BLaER1 (cell line): ENCODE data around the gene CA10.

ENCODE experiments used
- H3K27ac ChIP-seq: shearing (Covaris generic); formaldehyde crosslinking; 2 replicates; pipeline ENCODE4 v1.8.1; 2022
- H3K27me3 ChIP-seq: shearing (Covaris generic); formaldehyde crosslinking; 2 replicates; pipeline ENCODE4 v1.8.1; 2022
- H3K36me3 ChIP-seq: shearing (Covaris generic); formaldehyde crosslinking; 2 replicates; pipeline ENCODE4 v1.8.1; 2022
- H3K4me1 ChIP-seq: shearing (Covaris generic); formaldehyde crosslinking; 2 replicates; pipeline ENCODE4 v1.8.1; 2022
- H3K4me2 ChIP-seq: shearing (Covaris generic); formaldehyde crosslinking; 2 replicates; pipeline ENCODE4 v1.8.1; 2022
- H3K4me3 ChIP-seq: shearing (Covaris generic); formaldehyde crosslinking; 2 replicates; pipeline ENCODE4 v1.8.1; 2022
- H3K9ac ChIP-seq: shearing (Covaris generic); formaldehyde crosslinking; 2 replicates; pipeline ENCODE4 v1.8.1; 2022
- H3K9me3 ChIP-seq: shearing (Covaris generic); formaldehyde crosslinking; 2 replicates; pipeline ENCODE4 v1.8.1; 2022
- H4K20me1 ChIP-seq: shearing (Covaris generic); formaldehyde crosslinking; 2 replicates; pipeline ENCODE4 v1.8.1; 2022
- Cebpa-rat ChIP-seq: shearing (Covaris generic); IDR thresholded peaks from 2 replicates; pipeline ENCODE4 v1.8.1; 2022

The CA10 gene

GRCh38 chr17:52027620-52028295, 130.8 kb downstream of the CA10 start:
- no peak for TF ChIP-seq Cebpa-rat
- Histone ChIP-seq H3K27me3 (no peaks in the 10 kb centered on the region), H3K4me2 (no peak overlapping the region), H3K36me3 (no peaks in the 10 kb centered on the region), H3K9ac (no peak overlapping the region), H3K4me1 (no peaks in the 10 kb centered on the region), H3K4me3 (no peak overlapping the region), H4K20me1 (no peaks in the 10 kb centered on the region), H3K9me3 (no peaks in the 10 kb centered on the region), H3K27ac (no peak overlapping the region)

- H3K4me2 ChIP-seq: no peak overlapping the region
- no peak for TF ChIP-seq Cebpa-rat
- no peak overlapping the region for H3K27ac ChIP-seq
- H3K4me3 ChIP-seq: no peak overlapping the region
- H3K4me1 ChIP-seq: no peaks in the 10 kb centered on the region
- H3K27me3 ChIP-seq: no peaks in the 10 kb centered on the region
- H3K36me3 ChIP-seq: no peaks in the 10 kb centered on the region
- H4K20me1 ChIP-seq: no peaks in the 10 kb centered on the region
- no peaks in the 10 kb centered on the region for H3K9me3 ChIP-seq
- no peak overlapping the region for H3K9ac ChIP-seq
Measured at GRCh38 chr17:52027081-52027480, 131.4 kb downstream of the CA10 start.

GRCh38 chr17:52026075-52026474, 132.4 kb downstream of the CA10 start:
- Histone ChIP-seq H3K27ac (no peak overlapping the region), H4K20me1 (no peaks in the 10 kb centered on the region), H3K27me3 (no peaks in the 10 kb centered on the region), H3K9ac (no peak overlapping the region), H3K9me3 (no peaks in the 10 kb centered on the region), H3K4me1 (no peaks in the 10 kb centered on the region), H3K36me3 (no peaks in the 10 kb centered on the region), H3K4me3 (no peak overlapping the region), H3K4me2 (no peak overlapping the region)
- TF ChIP-seq Cebpa-rat: no peak

- Histone ChIP-seq H4K20me1 (no peaks in the 10 kb centered on the region), H3K27ac (no peak overlapping the region), H3K9ac (no peak overlapping the region), H3K4me1 (no peaks in the 10 kb centered on the region), H3K4me3 (no peak overlapping the region), H3K36me3 (no peaks in the 10 kb centered on the region), H3K9me3 (no peaks in the 10 kb centered on the region), H3K4me2 (no peak overlapping the region), H3K27me3 (no peaks in the 10 kb centered on the region)
- no peak for TF ChIP-seq Cebpa-rat
Measured at GRCh38 chr17:52025236-52025635, 133.3 kb downstream of the CA10 start.

GRCh38 chr17:52024300-52024870, 134.1 kb downstream of the CA10 start:
- H3K36me3 ChIP-seq: no peaks in the 10 kb centered on the region
- H3K9me3 ChIP-seq: no peaks in the 10 kb centered on the region
- H4K20me1 ChIP-seq: no peaks in the 10 kb centered on the region
- H3K9ac ChIP-seq: no peak overlapping the region
- no peak overlapping the region for H3K27ac ChIP-seq
- H3K4me3 ChIP-seq: no peak overlapping the region
- H3K4me1 ChIP-seq: no peaks in the 10 kb centered on the region
- H3K27me3 ChIP-seq: no peaks in the 10 kb centered on the region
- no peak overlapping the region for H3K4me2 ChIP-seq
- no peak for TF ChIP-seq Cebpa-rat

GRCh38 chr17:52011064-52011463, 147.4 kb downstream of the CA10 start:
- no peak overlapping the region for H3K27ac ChIP-seq
- H3K4me1 ChIP-seq: no peaks in the 10 kb centered on the region
- no peaks in the 10 kb centered on the region for H3K36me3 ChIP-seq
- no peaks in the 10 kb centered on the region for H3K9me3 ChIP-seq
- no peak overlapping the region for H3K9ac ChIP-seq
- no peak for TF ChIP-seq Cebpa-rat
- H4K20me1 ChIP-seq: no peaks in the 10 kb centered on the region
- H3K4me3 ChIP-seq: no peak overlapping the region
- H3K4me2 ChIP-seq: no peak overlapping the region
- no peaks in the 10 kb centered on the region for H3K27me3 ChIP-seq

- no peaks in the 10 kb centered on the region for H3K4me1 ChIP-seq
- H4K20me1 ChIP-seq: no peaks in the 10 kb centered on the region
- peak; percentile 33; the same call in 1 of the 2 replicates for TF ChIP-seq Cebpa-rat
- H3K27ac ChIP-seq: no peak overlapping the region
- H3K9ac ChIP-seq: no peak overlapping the region
- H3K9me3 ChIP-seq: no peaks in the 10 kb centered on the region
- H3K27me3 ChIP-seq: no peaks in the 10 kb centered on the region
- H3K36me3 ChIP-seq: no peaks in the 10 kb centered on the region
- no peak overlapping the region for H3K4me3 ChIP-seq
- no peak overlapping the region for H3K4me2 ChIP-seq
Measured at GRCh38 chr17:51999654-52000053, 158.9 kb downstream of the CA10 start.

- no peaks in the 10 kb centered on the region for H3K4me1 ChIP-seq
- no peaks in the 10 kb centered on the region for H3K9me3 ChIP-seq
- no peaks in the 10 kb centered on the region for H4K20me1 ChIP-seq
- no peaks in the 10 kb centered on the region for H3K27me3 ChIP-seq
- no peak overlapping the region for H3K4me2 ChIP-seq
- H3K4me3 ChIP-seq: no peak overlapping the region
- TF ChIP-seq Cebpa-rat: no peak
- H3K9ac ChIP-seq: no peak overlapping the region
- no peaks in the 10 kb centered on the region for H3K36me3 ChIP-seq
- H3K27ac ChIP-seq: no peak overlapping the region
Measured at GRCh38 chr17:51997723-51998122, 160.8 kb downstream of the CA10 start.

GRCh38 chr17:51995797-51996403, 162.6 kb downstream of the CA10 start:
- TF ChIP-seq Cebpa-rat: no peak

GRCh38 chr17:51992864-51993416, 165.6 kb downstream of the CA10 start:
- Histone ChIP-seq H3K27ac (no peak overlapping the region), H3K27me3 (no peaks in the 10 kb centered on the region), H3K4me2 (no peak overlapping the region), H3K9ac (no peak overlapping the region), H3K4me3 (no peak overlapping the region), H3K4me1 (no peaks in the 10 kb centered on the region), H4K20me1 (no peaks in the 10 kb centered on the region), H3K9me3 (no peaks in the 10 kb centered on the region), H3K36me3 (no peaks in the 10 kb centered on the region)
- no peak for TF ChIP-seq Cebpa-rat

More at GRCh38 chr17:51995797-51996403, 162.6 kb downstream of the CA10 start:
- Histone ChIP-seq H3K9ac (no peak overlapping the region), H3K4me1 (no peaks in the 10 kb centered on the region), H4K20me1 (no peaks in the 10 kb centered on the region), H3K4me3 (no peak overlapping the region), H3K27me3 (no peaks in the 10 kb centered on the region), H3K36me3 (no peaks in the 10 kb centered on the region), H3K9me3 (no peaks in the 10 kb centered on the region), H3K4me2 (no peak overlapping the region), H3K27ac (no peak overlapping the region)
